Stimulated activated CD4-positive, alpha-beta T cell treated with anti-CD3 and anti-CD28 coated beads, Interleukin-4, amount 100 ng/mL, for 48 hours (primary cell): ENCODE results near the gene BGLAP.

Experiments
- DNase-seq, 2 donors: peaks; one replicate each; pipeline ENCODE4 v3.0.0-alpha.2; 2020; ENCODE audit warnings: low read depth in 2 of 2

Gene BGLAP

DNA sequence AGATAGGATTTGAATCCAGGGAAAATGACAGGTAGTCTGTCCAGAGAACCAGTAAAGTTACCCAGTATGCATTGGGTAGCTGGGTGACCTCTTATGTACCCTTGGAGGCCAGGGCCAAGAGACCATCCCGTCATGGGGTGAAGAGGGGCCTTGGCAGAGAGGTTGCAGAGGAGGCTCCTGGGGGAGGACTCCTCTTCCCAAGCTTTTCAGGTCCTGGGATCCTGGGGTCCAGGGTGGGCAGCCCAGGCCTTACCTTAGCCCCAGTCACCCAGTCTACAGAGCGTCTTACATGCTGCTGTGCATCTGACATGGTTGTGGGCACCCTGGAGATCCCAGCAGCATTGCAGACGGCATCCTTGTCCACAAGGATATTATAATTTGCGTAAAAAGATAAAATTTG lies 15.2 kb upstream of the BGLAP start:
- no peak for DNase-seq

DNA sequence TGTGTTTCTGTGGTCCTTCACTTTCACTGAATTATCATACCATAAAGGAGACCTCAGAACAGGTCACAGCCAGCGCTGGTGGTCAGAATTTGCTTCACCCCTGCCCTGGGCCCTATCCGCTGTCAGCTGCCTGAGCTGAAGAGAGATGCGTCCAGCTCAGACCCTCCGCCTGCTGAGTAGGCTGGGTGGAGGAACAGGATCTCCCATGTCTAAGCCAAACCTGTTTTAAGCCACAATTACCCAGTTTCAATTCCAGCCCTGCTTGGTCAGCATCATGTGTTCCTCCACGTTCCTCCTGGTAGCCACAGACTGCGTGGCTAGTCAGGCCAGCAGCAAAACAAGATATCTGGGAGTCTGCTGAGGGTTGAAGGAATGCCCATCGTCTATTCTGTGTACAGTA lies 13.5 kb upstream of the BGLAP start:
- no peak for DNase-seq

DNA sequence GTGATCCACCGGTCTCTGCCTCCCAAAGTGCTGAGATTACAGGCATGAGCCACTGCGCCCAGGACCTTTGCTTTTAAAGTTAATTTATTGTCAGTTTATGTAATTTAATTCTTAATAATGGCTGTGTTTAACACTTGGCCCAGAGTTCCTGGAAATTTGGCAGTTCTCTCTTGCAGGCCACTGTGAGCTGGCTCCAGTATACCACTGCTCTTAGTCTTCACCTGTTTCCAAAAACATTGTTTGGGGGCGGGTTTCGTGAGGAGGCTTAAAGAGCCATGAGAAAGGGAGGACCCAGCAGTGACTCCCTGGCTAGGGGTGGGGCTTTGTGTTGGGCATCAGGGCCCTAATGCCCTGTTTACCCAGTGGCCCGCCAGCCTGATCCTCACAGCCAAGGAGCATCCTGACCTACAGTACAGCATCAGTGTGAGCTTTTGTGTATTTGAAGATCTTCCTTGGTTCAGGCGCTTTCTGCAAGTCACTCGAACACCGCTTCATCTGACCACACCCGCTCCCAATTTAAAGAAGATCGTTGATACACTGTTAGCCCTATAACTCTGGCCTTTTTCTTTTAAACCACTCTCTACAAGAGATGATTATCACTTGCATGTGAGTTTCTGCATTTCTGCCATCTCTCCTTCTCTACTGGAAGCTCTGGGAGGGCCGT lies 12.0 kb upstream of the BGLAP start:
- no peak for DNase-seq

DNA sequence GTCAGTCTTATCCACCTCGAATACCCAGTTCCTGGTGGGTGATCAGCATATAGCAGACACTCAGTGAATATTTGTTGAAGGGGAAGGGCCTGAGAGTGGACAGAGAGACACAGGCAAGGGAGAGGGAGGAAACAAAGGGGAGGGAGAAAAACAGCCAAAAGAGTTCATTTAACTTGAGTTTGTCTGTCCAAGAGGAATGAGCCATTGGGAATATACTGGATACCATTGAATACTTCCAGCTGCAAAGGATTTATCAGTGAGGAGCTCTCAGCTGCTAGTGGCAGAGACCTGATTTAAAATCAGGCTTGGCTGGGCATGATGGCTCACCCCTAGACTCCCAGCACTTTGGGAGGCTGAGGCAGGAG lies 11.5 kb upstream of the BGLAP start:
- no peak for DNase-seq

DNA sequence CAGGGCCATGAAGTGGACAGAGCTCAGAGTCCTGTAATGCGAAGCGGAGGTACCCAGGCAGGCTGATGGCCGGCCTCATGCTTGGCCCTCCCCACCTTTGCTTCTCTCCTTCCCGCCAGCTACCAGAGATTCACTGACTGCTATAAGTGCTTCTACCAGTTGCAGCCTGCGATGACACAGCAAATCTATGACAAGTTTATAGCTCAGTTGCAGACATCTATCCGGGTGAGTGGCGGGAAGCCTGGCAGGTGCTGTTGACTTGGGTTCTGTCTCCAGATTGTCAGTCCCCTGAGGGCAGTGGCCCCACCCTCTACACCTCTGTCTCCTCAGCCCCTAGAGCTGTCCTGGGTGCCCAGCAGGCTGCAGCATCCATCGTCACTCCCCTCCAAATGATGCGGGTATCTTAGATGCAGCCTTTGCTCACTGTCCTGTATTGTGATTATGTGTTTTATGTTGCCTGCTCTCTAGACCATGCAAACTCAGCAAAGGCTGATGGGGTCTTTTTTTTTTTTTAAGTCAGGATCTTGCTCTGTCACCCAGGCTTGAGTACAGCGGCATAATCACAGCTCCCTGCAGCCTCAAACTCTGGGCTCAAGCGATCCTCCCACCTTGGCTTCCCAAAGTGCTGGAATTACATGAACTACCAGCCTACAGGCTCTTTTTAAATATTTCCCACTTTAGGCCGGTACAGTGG lies 9.6 kb upstream of the BGLAP start:
- no peak for DNase-seq

DNA sequence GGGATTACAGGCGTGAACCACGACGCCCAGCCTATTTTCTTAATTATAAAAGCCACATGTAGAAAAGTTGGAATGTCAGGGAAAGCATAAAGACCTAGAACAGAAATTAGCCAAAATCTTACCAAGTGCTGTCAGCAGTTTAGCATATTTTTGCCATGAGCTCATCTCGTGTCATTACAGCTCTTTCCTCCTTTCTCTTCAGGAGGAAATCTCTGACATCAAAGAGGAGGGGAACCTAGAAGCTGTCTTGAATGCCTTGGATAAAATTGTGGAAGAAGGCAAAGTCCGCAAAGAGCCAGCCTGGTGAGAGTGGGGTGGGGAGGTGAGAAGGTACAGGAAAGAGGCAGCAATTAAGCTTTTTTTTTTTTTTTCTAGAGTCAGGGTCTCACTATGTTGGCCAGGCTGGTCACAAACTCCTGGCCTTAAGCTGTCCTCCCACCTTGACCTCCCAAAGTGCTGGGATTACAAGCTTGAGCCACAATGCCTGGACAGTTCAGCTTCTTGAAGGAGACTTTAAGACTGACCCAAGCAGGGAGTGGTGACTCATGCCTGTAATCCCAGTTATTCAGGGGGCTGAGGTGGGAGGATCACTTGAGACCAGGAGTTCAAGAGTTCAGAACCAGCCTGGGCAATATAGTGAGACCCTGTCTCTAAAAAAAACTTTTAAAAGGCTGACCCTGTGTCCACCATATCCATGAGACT lies 8.4 kb upstream of the BGLAP start:
- no peak for DNase-seq

DNA sequence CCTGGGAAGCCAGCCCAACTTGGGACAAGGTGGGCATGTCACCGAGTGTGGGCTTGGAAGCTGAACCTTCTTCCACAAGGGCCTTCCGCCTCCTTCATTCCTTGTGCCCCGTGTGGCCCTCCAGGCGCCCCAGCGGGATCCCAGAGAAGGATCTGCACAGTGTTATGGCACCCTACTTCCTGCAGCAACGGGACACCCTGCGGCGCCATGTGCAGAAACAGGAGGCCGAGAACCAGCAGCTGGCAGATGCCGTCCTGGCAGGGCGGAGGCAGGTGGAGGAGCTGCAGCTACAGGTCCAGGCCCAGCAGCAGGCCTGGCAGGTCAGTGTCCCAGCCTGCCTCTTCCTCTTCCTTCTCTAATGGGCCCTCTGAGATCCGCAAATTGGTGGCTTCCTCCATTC lies 5.8 kb upstream of the BGLAP start:
- no peak for DNase-seq

DNA sequence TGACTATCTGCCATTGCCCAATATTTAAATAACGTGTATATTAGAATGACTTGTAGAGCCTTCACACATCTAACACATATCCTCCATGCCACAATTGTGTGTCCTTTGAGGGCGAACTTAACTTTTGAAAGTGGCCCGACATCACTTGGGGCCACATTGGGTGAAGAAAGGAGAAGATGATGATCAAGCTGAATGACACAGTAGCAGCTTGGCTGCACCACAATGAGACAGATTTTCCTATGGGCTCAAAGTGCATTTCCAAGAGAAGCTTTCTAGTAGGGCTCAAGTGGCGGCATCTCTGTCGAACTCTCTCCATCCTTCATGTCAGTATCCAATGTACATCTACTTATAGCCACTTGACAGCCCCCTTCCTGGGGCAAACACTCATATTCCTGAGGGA lies 3.7 kb upstream of the BGLAP start:
- no peak for DNase-seq

DNA sequence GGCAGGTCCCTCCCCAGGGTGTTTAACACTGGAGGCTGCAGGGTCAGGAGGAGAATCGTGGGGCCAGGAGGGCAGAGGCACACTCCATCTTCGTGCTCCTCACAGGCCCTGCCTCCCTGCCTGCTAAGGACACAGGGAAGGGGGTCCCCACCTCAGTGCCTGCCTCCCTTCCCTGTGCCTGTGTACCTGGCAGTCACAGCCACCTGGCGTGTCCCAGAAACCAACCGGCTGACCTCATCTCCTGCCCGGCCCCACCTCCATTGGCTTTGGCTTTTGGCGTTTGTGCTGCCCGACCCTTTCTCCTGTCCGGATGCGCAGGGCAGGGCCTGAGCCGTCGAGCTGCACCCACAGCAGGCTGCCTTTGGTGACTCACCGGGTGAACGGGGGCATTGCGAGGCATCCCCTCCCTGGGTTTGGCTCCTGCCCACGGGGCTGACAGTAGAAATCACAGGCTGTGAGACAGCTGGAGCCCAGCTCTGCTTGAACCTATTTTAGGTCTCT lies 623 bp upstream of the BGLAP start:
- no peak for DNase-seq

DNA sequence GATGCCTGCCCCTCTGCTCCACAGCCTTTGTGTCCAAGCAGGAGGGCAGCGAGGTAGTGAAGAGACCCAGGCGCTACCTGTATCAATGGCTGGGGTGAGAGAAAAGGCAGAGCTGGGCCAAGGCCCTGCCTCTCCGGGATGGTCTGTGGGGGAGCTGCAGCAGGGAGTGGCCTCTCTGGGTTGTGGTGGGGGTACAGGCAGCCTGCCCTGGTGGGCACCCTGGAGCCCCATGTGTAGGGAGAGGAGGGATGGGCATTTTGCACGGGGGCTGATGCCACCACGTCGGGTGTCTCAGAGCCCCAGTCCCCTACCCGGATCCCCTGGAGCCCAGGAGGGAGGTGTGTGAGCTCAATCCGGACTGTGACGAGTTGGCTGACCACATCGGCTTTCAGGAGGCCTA lies 754 bp downstream of the BGLAP start:
- DNase-seq = no peak

DNA sequence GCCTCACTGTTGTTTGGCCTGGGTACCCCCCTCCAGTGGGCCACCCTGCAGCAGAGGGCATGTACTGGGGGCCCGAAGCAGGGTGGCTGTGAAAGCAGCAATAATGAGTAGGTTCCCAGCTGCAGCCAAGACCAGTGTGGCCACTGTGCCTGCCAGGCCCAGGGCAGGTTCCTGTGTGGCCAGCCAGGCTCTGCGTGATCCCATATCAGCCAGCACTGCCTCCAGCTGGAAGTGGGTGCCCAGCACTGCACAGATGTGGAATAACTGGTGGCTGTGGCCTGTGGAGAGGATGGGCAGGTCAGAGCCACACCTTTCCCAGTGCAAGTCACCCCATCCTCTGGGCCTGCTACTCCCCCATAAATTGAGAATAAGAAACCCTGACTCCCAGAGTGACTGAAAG lies 2.1 kb downstream of the BGLAP start:
- DNase-seq = no peak

DNA sequence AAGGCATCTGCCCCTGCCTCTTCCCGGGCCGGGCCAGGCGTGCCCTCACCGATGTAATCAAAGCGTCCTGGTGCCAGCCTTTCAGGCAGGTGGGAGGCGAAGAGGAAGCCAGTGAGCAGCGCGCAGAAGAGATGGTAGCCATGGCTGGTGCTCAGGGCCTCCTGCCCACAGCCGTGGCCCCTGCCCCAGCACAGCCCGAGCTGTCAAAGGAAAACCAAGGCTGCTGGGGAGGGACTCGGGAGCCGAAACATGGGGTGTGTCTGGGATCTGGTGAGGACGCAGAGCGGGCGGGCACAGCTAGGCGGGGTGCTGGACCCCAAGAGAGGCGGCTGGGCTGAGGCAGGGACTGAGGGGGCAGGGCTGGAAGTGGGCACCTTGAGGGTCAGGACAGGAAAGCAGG lies 2.7 kb downstream of the BGLAP start:
- DNase-seq = no peak

DNA sequence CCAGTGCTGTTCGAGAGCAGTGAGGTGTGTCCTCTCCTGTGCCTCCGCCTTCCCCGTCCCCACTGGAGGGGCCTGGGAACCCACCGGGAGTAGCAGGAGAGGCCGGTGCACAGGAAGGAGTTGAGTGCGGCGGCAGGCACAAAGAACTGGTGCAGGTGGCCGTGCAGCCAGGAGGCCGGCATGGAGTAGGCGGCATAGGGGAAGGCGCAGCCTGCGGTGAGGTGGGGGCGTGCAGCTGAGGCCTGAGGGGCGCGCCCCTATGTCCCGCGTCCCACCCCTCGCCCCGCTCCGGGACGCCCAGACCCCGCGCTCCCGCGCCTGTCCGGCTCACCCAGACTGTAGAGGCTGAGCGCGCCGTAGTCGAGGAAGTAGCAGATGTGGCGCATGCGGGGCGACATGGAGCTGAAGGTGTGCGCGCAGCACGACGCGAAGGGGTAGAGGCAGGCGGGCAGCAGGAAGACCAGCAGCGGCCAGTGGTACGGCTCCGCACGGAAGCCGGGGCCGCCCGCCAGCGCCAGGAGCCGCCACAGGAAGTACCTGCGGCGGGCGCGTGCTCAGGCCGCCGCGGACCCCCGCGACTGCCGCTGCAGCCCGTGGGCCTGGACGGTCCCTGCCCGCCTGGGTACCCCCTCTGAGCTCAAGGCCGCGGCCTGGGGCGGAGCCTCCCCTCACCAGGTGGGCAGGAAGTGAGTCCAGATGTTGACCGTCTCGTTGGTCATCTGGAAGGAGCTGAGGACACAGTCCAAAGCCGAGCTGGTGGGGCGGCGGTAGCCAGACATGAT lies 3.7 kb downstream of the BGLAP start:
- DNase-seq = no peak

DNA sequence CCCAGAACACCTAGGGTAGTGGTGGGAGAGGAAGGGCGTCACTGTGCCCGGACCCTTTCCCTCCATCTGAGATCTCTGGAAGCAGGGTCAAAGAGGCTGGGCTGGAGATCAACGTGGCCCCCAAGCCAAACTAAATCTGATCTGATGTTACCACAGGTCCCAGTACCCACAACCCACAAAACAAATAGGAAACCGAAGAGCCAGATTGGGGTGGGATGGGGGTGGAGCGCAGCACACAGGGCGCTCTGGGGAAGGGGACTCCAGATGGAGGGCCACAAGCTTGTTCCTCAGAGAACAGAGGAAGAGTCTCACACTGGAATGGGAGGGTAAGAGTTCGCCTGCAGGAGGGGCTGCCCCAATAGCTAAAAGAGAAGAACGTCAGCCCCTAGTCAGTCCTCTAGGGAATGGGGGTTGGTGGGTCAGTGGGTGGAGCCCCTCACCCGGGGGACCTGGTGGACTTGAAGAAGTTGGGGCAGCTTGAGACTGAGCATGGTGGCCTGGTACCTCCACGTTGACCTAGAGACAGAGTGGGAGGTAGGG lies 4.3 kb downstream of the BGLAP start:
- no peak for DNase-seq

DNA sequence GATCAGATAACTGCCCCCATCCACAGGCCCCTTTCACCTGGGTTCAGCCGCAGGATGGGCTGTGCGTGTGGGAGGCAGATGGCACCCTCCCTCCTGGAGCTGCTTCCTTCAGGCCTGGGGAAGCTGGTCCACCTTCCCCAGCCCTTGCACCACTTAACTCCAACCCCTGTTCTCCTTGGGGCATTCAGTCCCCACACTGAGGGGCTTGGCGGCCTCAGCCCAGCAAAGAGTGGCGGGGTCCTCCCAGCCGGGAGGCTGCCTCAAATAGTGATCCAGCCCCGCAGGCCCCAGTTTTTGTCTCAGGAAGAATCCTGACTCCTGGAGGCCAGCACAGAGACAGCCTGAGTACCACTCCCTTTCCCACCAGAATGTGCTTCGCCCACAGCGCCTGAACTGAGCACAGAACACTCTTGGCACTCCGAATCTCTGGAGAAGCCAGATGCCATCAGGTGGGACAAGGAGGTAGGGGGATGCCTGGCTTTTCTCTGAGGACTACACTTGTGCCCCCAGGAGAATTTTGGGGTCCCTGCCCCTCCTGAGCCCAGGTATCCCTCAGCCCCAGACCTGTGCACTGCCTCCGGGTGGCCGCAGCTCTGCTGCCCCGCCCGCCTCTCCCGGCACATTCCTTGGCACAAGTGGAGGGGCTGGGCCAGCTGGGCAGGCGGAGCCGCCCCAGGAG lies 4.9 kb downstream of the BGLAP start:
- no peak for DNase-seq

DNA sequence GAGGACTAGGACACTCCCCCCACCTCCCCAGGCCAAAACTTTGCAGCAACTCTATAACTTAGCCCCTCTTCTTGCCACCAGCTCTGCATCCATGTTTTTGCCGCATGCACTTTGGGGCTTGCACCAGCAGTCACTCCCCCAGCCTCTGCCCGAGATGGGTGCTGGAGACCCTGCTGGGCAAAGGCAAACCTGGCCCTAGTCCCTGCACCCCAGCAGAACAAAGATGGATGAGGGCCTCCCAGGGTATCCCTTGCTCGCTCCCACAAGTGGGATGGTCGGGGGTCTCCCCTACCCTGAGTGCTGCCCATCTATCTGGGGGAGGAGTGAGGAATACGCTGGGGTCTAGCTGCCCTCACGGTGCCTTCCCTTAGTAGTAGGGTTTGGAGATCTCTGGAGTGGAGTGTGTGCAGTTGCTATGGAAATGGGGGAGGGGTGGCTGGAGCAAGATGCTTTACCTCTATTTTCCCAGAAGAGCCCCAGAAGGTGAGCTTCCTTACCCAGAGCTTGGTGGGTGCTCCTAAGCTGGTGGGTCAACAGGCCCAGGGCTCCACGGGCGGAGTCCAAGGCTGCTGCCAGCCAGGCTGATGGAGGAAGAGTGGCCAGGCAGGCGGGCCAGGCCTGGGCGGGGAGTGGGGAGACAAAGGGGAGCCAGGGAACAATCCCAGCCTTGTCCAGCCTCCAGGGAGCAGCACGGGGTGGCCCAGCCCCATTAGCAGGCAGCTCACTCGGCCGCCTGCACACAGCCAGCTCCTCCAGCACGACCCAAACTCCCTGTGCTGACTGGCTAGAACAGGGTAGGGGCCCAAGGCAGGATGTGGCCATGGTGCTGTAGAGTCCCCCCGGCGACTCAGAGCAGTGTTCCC lies 5.7 kb downstream of the BGLAP start, which contains the start of gene PAQR6:
PAQR6 (minus strand) TSS at position 597 of the 863 bp plus-strand sequence. CDS start 1,325 bp downstream, outside the sequence.
- no peak for DNase-seq

DNA sequence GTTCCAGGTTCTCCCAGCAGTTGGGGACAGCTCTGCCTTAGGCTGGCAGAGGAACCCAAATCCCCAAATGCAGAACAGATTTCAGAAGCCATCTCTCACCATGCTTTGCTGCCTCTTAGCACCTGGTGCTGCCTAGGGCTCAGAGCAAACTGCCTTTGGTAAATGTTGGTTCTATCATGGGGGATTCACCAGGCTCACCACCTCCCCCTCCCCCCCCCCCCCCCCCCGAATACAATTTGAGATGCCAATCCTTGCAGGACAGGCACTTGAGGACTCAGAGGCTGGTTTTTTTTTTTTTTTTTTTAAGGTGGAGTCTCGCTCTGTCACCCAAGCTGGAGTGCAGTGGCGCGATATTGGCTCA lies 6.3 kb downstream of the BGLAP start:
- DNase-seq = no peak

DNA sequence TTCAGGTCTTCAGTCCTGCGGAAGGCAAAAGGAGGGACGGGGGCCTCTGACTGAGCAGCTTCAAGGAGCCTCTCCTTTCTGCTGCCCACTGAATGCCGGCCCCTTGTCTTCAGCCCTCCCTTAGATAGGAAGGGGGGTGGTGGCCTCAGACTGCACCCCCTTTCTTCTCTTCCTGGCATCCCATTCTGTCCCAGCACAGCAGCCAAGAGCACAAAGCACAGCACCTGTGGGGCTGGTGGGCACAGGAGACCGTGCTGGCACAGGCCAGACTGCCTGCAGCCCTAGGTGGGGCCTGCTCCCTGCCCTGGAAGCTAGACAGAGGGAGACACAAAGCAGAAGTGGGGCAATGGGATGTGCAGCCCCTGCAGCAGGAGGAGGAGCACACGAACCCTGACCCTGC lies 7.6 kb downstream of the BGLAP start:
- DNase-seq = no peak

DNA sequence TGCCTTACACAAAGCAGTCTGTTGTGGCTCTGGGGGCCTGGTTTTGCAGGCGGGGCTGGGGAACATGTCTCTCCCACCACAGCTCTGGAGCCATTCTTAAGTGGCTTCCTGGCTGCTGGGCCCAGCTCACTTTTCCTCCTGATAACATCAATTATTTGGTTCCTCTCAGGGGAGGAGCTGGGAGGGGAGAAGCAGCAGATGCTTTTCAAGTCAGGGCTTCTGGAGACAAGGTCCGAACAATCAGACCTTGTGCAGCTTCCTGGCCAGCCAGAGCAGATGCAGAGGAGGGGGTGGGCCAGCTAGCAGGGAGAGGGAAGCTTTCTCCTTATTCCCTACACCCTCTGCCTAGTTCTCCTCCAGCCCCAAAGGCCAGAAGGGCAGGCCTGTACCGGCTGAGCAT lies 9.5 kb downstream of the BGLAP start:
- DNase-seq = no peak

DNA sequence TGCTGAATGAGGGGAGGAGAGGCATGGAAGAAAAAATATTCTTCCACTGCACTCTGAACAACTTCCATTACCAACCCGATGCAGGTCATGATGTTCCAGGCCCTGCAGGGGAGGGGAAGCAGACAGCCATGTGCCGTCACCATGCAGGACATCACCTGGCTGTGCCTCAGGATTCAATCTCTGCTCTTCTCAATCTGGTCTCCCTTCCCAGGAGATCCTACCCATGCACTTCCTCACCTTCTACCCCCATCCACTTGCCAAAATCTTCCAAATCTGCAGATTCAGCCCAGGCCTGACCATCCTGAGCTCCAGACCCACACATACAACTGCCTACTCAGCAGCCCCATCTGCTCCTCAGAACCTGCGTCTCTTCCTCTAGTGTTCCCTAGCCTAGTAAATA lies 11.7 kb downstream of the BGLAP start:
- DNase-seq = no peak
